ENCODE measurements around the gene DNPH1.

The DNPH1 gene

GRCh38 chr6:43221046-43221972 is 8.0 kb downstream of the DNPH1 start:
- no peak overlapping the region for H3K18ac ChIP-seq (ENCODE audit: low read depth in 1 of 2, low read length in 2 of 2)
- peak overlapping the region in 1 of 2 experiments; percentile 19 for H3K14ac ChIP-seq (ENCODE audit: low read length in 2 of 2)
- H3K4me3 ChIP-seq (ENCODE audit: insufficient read depth in 1 of 2, low read depth in 1 of 2, low read length in 2 of 2), result no peak overlapping the region
- no peak overlapping the region for H3K4me2 ChIP-seq (ENCODE audit: low read length, poor library complexity, severe bottlenecking)
- no peak overlapping the region for H4K8ac ChIP-seq (ENCODE audit: low read length)
- H3K79me1 ChIP-seq (replicated peaks; ENCODE audit: low read length, poor library complexity, severe bottlenecking), result no peaks in the 10 kb centered on the region
- no peak overlapping the region for H2BK15ac ChIP-seq (ENCODE audit: low read depth, poor library complexity, severe bottlenecking)
- peaks cover 2% of the 10 kb centered on the region for H3K4me1 ChIP-seq (ENCODE audit: control insufficient read depth, insufficient read depth, low read depth, low read length)
- peaks cover 74 to 75% of the 10 kb centered on the region in 2 experiments for H3K36me3 ChIP-seq (ENCODE audit: control insufficient read depth in 1 of 2, insufficient read depth in 2 of 2, low read depth in 1 of 2, low read length in 2 of 2)
- WGBS, result 94% methylated on average over 20 of the region's 20 CpGs
- no peak overlapping the region for H2BK120ac ChIP-seq (ENCODE audit: low read depth, low read length)
- H3K23ac ChIP-seq (ENCODE audit: low read length in 2 of 2), result no peak overlapping the region
- no peaks in the 10 kb centered on the region for H3K9me3 ChIP-seq (ENCODE audit: control insufficient read depth, low read length)
- H4K91ac ChIP-seq (ENCODE audit: low read length), result no peak overlapping the region
- no peak overlapping the region for H2BK5ac ChIP-seq (ENCODE audit: low read depth, low read length, poor library complexity, severe bottlenecking)
- no peak overlapping the region for H3K9ac ChIP-seq (ENCODE audit: low read length)
- H2AFZ ChIP-seq (ENCODE audit: low read depth, low read length), result no peak overlapping the region
- H3K27me3 ChIP-seq (ENCODE audit: control insufficient read depth in 1 of 2, insufficient read depth in 1 of 2, low read length in 2 of 2), result no peaks in the 10 kb centered on the region
- H2BK12ac ChIP-seq (ENCODE audit: low read length in 2 of 2), result no peak overlapping the region
- H3K4ac ChIP-seq (ENCODE audit: low read depth in 1 of 2, low read length in 2 of 2), result no peak overlapping the region
- no peak overlapping the region for H2AK5ac ChIP-seq (ENCODE audit: low read length, severe bottlenecking)
- no peak for DNase-seq
- no peak overlapping the region for H3K27ac ChIP-seq (ENCODE audit: low read length, poor library complexity, severe bottlenecking)

- H2BK15ac ChIP-seq (ENCODE audit: low read depth, poor library complexity, severe bottlenecking), result no peak overlapping the region
- WGBS, result 94% methylated on average over 16 of the region's 16 CpGs
Observed at GRCh38 chr6:43220439-43220951, 8.8 kb downstream of the DNPH1 start.

GRCh38 chr6:43219814-43220213 is 9.5 kb downstream of the DNPH1 start:
- no peak for DNase-seq
- Histone ChIP-seq H2BK5ac (ENCODE audit: low read depth, low read length, poor library complexity, severe bottlenecking) (no peak overlapping the region), H3K79me1 (replicated peaks; ENCODE audit: low read length, poor library complexity, severe bottlenecking) (no peaks in the 10 kb centered on the region), H3K9ac (ENCODE audit: low read length) (no peak overlapping the region), H3K23ac (ENCODE audit: low read length in 2 of 2) (no peak overlapping the region), H4K91ac (ENCODE audit: low read length) (no peak overlapping the region), H3K4ac (ENCODE audit: low read depth in 1 of 2, low read length in 2 of 2) (no peak overlapping the region), H3K36me3 (ENCODE audit: control insufficient read depth in 1 of 2, insufficient read depth in 2 of 2, low read depth in 1 of 2, low read length in 2 of 2) (peaks cover 79 to 81% of the 10 kb centered on the region in 2 experiments), H2BK12ac (ENCODE audit: low read length in 2 of 2) (no peak overlapping the region), H3K4me2 (ENCODE audit: low read length, poor library complexity, severe bottlenecking) (no peak overlapping the region), H2AFZ (ENCODE audit: low read depth, low read length) (no peak overlapping the region), H3K4me3 (ENCODE audit: insufficient read depth in 1 of 2, low read depth in 1 of 2, low read length in 2 of 2) (no peak overlapping the region), H3K9me3 (ENCODE audit: control insufficient read depth, low read length) (no peaks in the 10 kb centered on the region), H3K14ac (ENCODE audit: low read length in 2 of 2) (no peak overlapping the region), H2AK5ac (ENCODE audit: low read length, severe bottlenecking) (no peak overlapping the region), H2BK15ac (ENCODE audit: low read depth, poor library complexity, severe bottlenecking) (no peak overlapping the region), H3K27ac (ENCODE audit: low read length, poor library complexity, severe bottlenecking) (no peak overlapping the region), H3K4me1 (ENCODE audit: control insufficient read depth, insufficient read depth, low read depth, low read length) (peaks cover 2% of the 10 kb centered on the region), H3K27me3 (ENCODE audit: control insufficient read depth in 1 of 2, insufficient read depth in 1 of 2, low read length in 2 of 2) (no peaks in the 10 kb centered on the region), H3K18ac (ENCODE audit: low read depth in 1 of 2, low read length in 2 of 2) (no peak overlapping the region), H2BK120ac (ENCODE audit: low read depth, low read length) (no peak overlapping the region), H4K8ac (ENCODE audit: low read length) (no peak overlapping the region)
- 94% methylated on average over 7 of the region's 7 CpGs for WGBS

More at GRCh38 chr6:43220439-43220951, 8.8 kb downstream of the DNPH1 start:
- Histone ChIP-seq H3K23ac (ENCODE audit: low read length in 2 of 2) (no peak overlapping the region), H3K79me1 (replicated peaks; ENCODE audit: low read length, poor library complexity, severe bottlenecking) (no peaks in the 10 kb centered on the region), H4K8ac (ENCODE audit: low read length) (no peak overlapping the region), H3K9me3 (ENCODE audit: control insufficient read depth, low read length) (no peaks in the 10 kb centered on the region), H2BK12ac (ENCODE audit: low read length in 2 of 2) (no peak overlapping the region), H3K4me2 (ENCODE audit: low read length, poor library complexity, severe bottlenecking) (no peak overlapping the region), H3K27me3 (ENCODE audit: control insufficient read depth in 1 of 2, insufficient read depth in 1 of 2, low read length in 2 of 2) (no peaks in the 10 kb centered on the region), H3K4ac (ENCODE audit: low read depth in 1 of 2, low read length in 2 of 2) (no peak overlapping the region), H2BK5ac (ENCODE audit: low read depth, low read length, poor library complexity, severe bottlenecking) (no peak overlapping the region), H2BK120ac (ENCODE audit: low read depth, low read length) (no peak overlapping the region), H3K18ac (ENCODE audit: low read depth in 1 of 2, low read length in 2 of 2) (no peak overlapping the region), H3K4me3 (ENCODE audit: insufficient read depth in 1 of 2, low read depth in 1 of 2, low read length in 2 of 2) (no peak overlapping the region), H4K91ac (ENCODE audit: low read length) (no peak overlapping the region), H3K27ac (ENCODE audit: low read length, poor library complexity, severe bottlenecking) (no peak overlapping the region), H2AFZ (ENCODE audit: low read depth, low read length) (no peak overlapping the region), H3K4me1 (ENCODE audit: control insufficient read depth, insufficient read depth, low read depth, low read length) (peaks cover 2% of the 10 kb centered on the region), H3K14ac (ENCODE audit: low read length in 2 of 2) (no peak overlapping the region), H2AK5ac (ENCODE audit: low read length, severe bottlenecking) (no peak overlapping the region), H3K9ac (ENCODE audit: low read length) (no peak overlapping the region), H3K36me3 (ENCODE audit: control insufficient read depth in 1 of 2, insufficient read depth in 2 of 2, low read depth in 1 of 2, low read length in 2 of 2) (peaks cover 75 to 77% of the 10 kb centered on the region in 2 experiments)
- DNase-seq, result no peak

- Histone ChIP-seq H4K8ac (ENCODE audit: low read length) (no peak overlapping the region), H3K9ac (ENCODE audit: low read length) (no peak overlapping the region), H3K18ac (ENCODE audit: low read depth in 1 of 2, low read length in 2 of 2) (no peak overlapping the region), H3K14ac (ENCODE audit: low read length in 2 of 2) (no peak overlapping the region), H3K4me3 (ENCODE audit: insufficient read depth in 1 of 2, low read depth in 1 of 2, low read length in 2 of 2) (no peak overlapping the region), H2BK15ac (ENCODE audit: low read depth, poor library complexity, severe bottlenecking) (no peak overlapping the region), H3K23ac (ENCODE audit: low read length in 2 of 2) (no peak overlapping the region), H4K91ac (ENCODE audit: low read length) (no peak overlapping the region), H3K36me3 (ENCODE audit: control insufficient read depth in 1 of 2, insufficient read depth in 2 of 2, low read depth in 1 of 2, low read length in 2 of 2) (peaks cover 76 to 82% of the 10 kb centered on the region in 2 experiments), H2BK120ac (ENCODE audit: low read depth, low read length) (no peak overlapping the region), H3K9me3 (ENCODE audit: control insufficient read depth, low read length) (no peaks in the 10 kb centered on the region), H2BK5ac (ENCODE audit: low read depth, low read length, poor library complexity, severe bottlenecking) (no peak overlapping the region), H2AK5ac (ENCODE audit: low read length, severe bottlenecking) (no peak overlapping the region), H3K4me1 (ENCODE audit: control insufficient read depth, insufficient read depth, low read depth, low read length) (peaks cover 2% of the 10 kb centered on the region), H3K27me3 (ENCODE audit: control insufficient read depth in 1 of 2, insufficient read depth in 1 of 2, low read length in 2 of 2) (no peaks in the 10 kb centered on the region), H3K27ac (ENCODE audit: low read length, poor library complexity, severe bottlenecking) (no peak overlapping the region), H3K79me1 (replicated peaks; ENCODE audit: low read length, poor library complexity, severe bottlenecking) (no peaks in the 10 kb centered on the region), H3K4ac (ENCODE audit: low read depth in 1 of 2, low read length in 2 of 2) (no peak overlapping the region), H3K4me2 (ENCODE audit: low read length, poor library complexity, severe bottlenecking) (no peak overlapping the region), H2BK12ac (ENCODE audit: low read length in 2 of 2) (no peak overlapping the region), H2AFZ (ENCODE audit: low read depth, low read length) (no peak overlapping the region)
- DNase-seq, result no peak
- WGBS, result 93% methylated on average over 3 of the region's 3 CpGs
Observed at GRCh38 chr6:43219119-43219518, 10.2 kb downstream of the DNPH1 start.

Measured in mesenchymal stem cell (in vitro differentiated cells and primary cell).